LNCAP (cell line): Measurements from ENCODE around the gene UPF3A.

Experiments
- CTCF ChIP-seq: fragments of 450-650 bp; IDR thresholded peaks from 2 replicates; pipeline ENCODE4 v1.5.1; 2017; ENCODE audit warnings: mild to moderate bottlenecking

Gene UPF3A

GRCh38 chr13:114281351-114282040 is at the start of gene UPF3A:
Gene UPF3A (plus strand): TSS chr13:114281601. CDS start chr13:114281640, 39 bp downstream.
- TF ChIP-seq CTCF = no peak

- TF ChIP-seq CTCF = no peak
Observed at GRCh38 chr13:114231886-114232285, 49.5 kb upstream of the UPF3A start.

GRCh38 chr13:114234266-114234644 is 47.1 kb upstream of the UPF3A start:
- no peak for TF ChIP-seq CTCF

GRCh38 chr13:114234645-114235421 is 46.6 kb upstream of the UPF3A start, which contains the start of gene CDC16:
Gene CDC16 (plus strand): TSS chr13:114234897. CDS start chr13:114235085, 188 bp downstream.
- no peak for TF ChIP-seq CTCF

GRCh38 chr13:114235697-114236096 is 45.7 kb upstream of the UPF3A start:
- no peak for TF ChIP-seq CTCF

- TF ChIP-seq CTCF = no peak
Observed at GRCh38 chr13:114236227-114236626, 45.2 kb upstream of the UPF3A start.

GRCh38 chr13:114237415-114238112 is 43.8 kb upstream of the UPF3A start:
- no peak for TF ChIP-seq CTCF
